Transverse colon (tissue), 4 donors: ENCODE measurements around the gene ID3. TPM values are rescaled to one million over a fixed set of nuclear protein-coding genes. Genes with fewer than 3 reads are reported as not detected.
A peak's percentile ranks its signal among the peaks of the same experiment; 100 is the strongest.

Source experiments
- DNase-seq: peaks from one replicate; pipeline ENCODE4 v3.0.0-alpha.2; 2019
- H3K27ac ChIP-seq, 4 donors: fragments of 200-600 bp; sonication (generic); 2 replicates each; pipeline ENCODE4 v1.5.1; 2016 to 2018; ENCODE audit warnings: inconsistent platforms in 4 of 4
- H3K27me3 ChIP-seq: fragments of 200-600 bp; sonication (generic); 2 replicates; pipeline ENCODE4 v1.5.1; 2017; ENCODE audit warnings: inconsistent platforms
- H3K36me3 ChIP-seq, 4 donors: fragments of 200-600 bp; sonication (generic); 2 replicates each; pipeline ENCODE4 v1.5.1; 2017 to 2019; ENCODE audit warnings: inconsistent platforms in 4 of 4
- H3K4me1 ChIP-seq, 4 donors: fragments of 200-600 bp; sonication (generic); 2 replicates each; pipeline ENCODE4 v1.5.1; 2017 to 2020; ENCODE audit warnings: inconsistent platforms in 4 of 4
- H3K4me3 ChIP-seq, 4 donors: fragments of 200-600 bp; sonication (generic); 1 replicate in 1 of 4; 2 replicates in 3 of 4; pipeline versions ENCODE4 v1.5.1 to v1.6.1; 2017 to 2019; ENCODE audit warnings: inconsistent platforms in 4 of 4
- H3K9me3 ChIP-seq, 2 donors: fragments of 200-600 bp; sonication (generic); 2 replicates each; pipeline ENCODE4 v1.5.1; 2017 to 2019; ENCODE audit warnings: inconsistent platforms in 2 of 2
- CTCF ChIP-seq, 5 experiments: fragments of 200-600 bp in 3 of 5; fragments of 450-650 bp in 2 of 5; sonication (generic) in 3 of 5; IDR thresholded peaks; 1 replicate in 2 of 5; 2 replicates in 3 of 5; pipeline ENCODE4 v1.5.1; 2016 to 2017; ENCODE audit warnings: antibody characterized with exemption in 5 of 5, inconsistent platforms in 3 of 5, mild to moderate bottlenecking in 2 of 5, moderate library complexity in 1 of 5
- EP300 ChIP-seq: sonication (generic); formaldehyde crosslinking; IDR thresholded peaks from one replicate; pipeline ENCODE4 v1.6.1; 2017; ENCODE audit warnings: antibody characterized with exemption, low read depth
- POLR2A ChIP-seq: fragments of 450-650 bp; IDR thresholded peaks from one replicate; pipeline ENCODE4 v1.6.1; 2016; ENCODE audit warnings: antibody characterized with exemption, mild to moderate bottlenecking, moderate library complexity
- POLR2AphosphoS5 ChIP-seq, 3 donors: sonication (generic); formaldehyde crosslinking; IDR thresholded peaks; one replicate each; pipeline ENCODE4 v1.6.1; 2016; ENCODE audit warnings: antibody characterized with exemption in 3 of 3
- WGBS, 2 donors: methylation state at CpG; one replicate each; pipeline ENCODE4 v1.1.5; 2018; ENCODE audit warnings: low coverage in 1 of 2; 5-methylcytosine and 5-hydroxymethylcytosine counted together
- in situ Hi-C, 4 donors: fragments of 200-750 bp; cut with MboI; loops; one replicate each; pipeline versions ENCODE4 v1.15.0 to v1.15.1; 2017; ENCODE audit warnings: low sequenced_read_pairs in 3 of 4, low pct_ligation_motif_present in 1 of 4, low pct_unique_long_range_greater_than_20kb in 1 of 4
- intact Hi-C: fragments of 100-400 bp; cut with DNase I; formaldehyde crosslinking; loops from one replicate; pipeline ENCODE4 v1.15.1; 2023; ENCODE audit warnings: low total_unique reads
- total RNA-seq, 4 donors: library from RNA; depleted of rRNA; stranded (reverse); fragments of >200 nt; gene quantifications; one replicate each; pipeline ENCODE4 v1.1.0, GENCODE V29; 2016

The ID3 gene
- total RNA-seq, 4 donors from 2014 or later, result 174 to 363 (median 253) TPM

GRCh38 chr1:23577056-23578004, 18.0 kb upstream of the ID3 start:
- in situ Hi-C loops (no loop called here), intact Hi-C loops (no loop called here)
- Histone ChIP-seq H3K27me3 (no peaks in the 10 kb centered on the region), H3K4me3 (no peak overlapping the region), H3K4me1 (peaks cover 6 to 27% (median 21%) of the 10 kb centered on the region in 4 donors), H3K9me3 (no peaks in the 10 kb centered on the region), H3K36me3 (no peaks in the 10 kb centered on the region), H3K27ac (peak overlapping the region; percentile 75 to 81 (median 80))
- DNase-seq, result no peak
- TF ChIP-seq POLR2A (no peak), POLR2AphosphoS5 (IDR thresholded peaks at IDR 0.05) (peak in 2 of 3 donors; percentile 12 to 19), CTCF (IDR thresholded peaks at IDR 0.05) (no peak)
- WGBS, 2 donors, result 32 to 57% methylated on average over 6 to 11 of the region's 11 CpGs

GRCh38 chr1:23576338-23577055, 17.2 kb upstream of the ID3 start:
- H3K4me1 ChIP-seq, result peaks cover 6 to 27% (median 21%) of the 10 kb centered on the region in 4 donors
- H3K9me3 ChIP-seq, result no peaks in the 10 kb centered on the region
- in situ Hi-C loops, result no loop called here
- no peak for DNase-seq
- no peaks in the 10 kb centered on the region for H3K27me3 ChIP-seq
- peak overlapping the region; percentile 75 to 81 (median 80) for H3K27ac ChIP-seq
- 67 to 74% methylated on average over 1 to 7 of the region's 7 CpGs for WGBS, 2 donors
- intact Hi-C loops, result no loop called here
- TF ChIP-seq EP300 (no peak), CTCF (IDR thresholded peaks at IDR 0.05) (no peak), POLR2A (no peak), POLR2AphosphoS5 (IDR thresholded peaks at IDR 0.05) (no peak)
- H3K36me3 ChIP-seq, result no peaks in the 10 kb centered on the region
- no peak overlapping the region for H3K4me3 ChIP-seq

GRCh38 chr1:23575226-23575810, 16.0 kb upstream of the ID3 start:
- H3K4me1 ChIP-seq, result peaks cover 6 to 27% (median 21%) of the 10 kb centered on the region in 4 donors
- H3K36me3 ChIP-seq, result no peaks in the 10 kb centered on the region
- H3K9me3 ChIP-seq, result no peaks in the 10 kb centered on the region
- H3K4me3 ChIP-seq, result no peak overlapping the region
- in situ Hi-C loops (no loop called here), intact Hi-C loops (no loop called here)
- 79 to 88% methylated on average over 4 to 5 of the region's 5 CpGs for WGBS, 2 donors
- H3K27ac ChIP-seq, result peak overlapping the region; percentile 75 to 81 (median 80)
- TF ChIP-seq CTCF (IDR thresholded peaks at IDR 0.05) (no peak), POLR2A (no peak), POLR2AphosphoS5 (IDR thresholded peaks at IDR 0.05) (no peak), EP300 (no peak)
- DNase-seq, result no peak
- H3K27me3 ChIP-seq, result no peaks in the 10 kb centered on the region

- no peaks in the 10 kb centered on the region for H3K36me3 ChIP-seq
- in situ Hi-C loops, result no loop called here
Measured at GRCh38 chr1:23574265-23574754, 15.0 kb upstream of the ID3 start.

More at GRCh38 chr1:23574265-23574754, 15.0 kb upstream of the ID3 start:
- no peak overlapping the region for H3K4me3 ChIP-seq
- no peaks in the 10 kb centered on the region for H3K27me3 ChIP-seq
- no peak for TF ChIP-seq POLR2A
- TF ChIP-seq POLR2AphosphoS5 (IDR thresholded peaks at IDR 0.05), result no peak
- no peak for TF ChIP-seq EP300
- no peak for TF ChIP-seq CTCF (IDR thresholded peaks at IDR 0.05)
- intact Hi-C loops, result no loop called here
- H3K27ac ChIP-seq, result no peak overlapping the region
- WGBS, 2 donors, result 84 to 92% methylated on average over 2 of the region's 2 CpGs
- no peaks in the 10 kb centered on the region for H3K9me3 ChIP-seq
- H3K4me1 ChIP-seq, result peaks cover 6 to 27% (median 21%) of the 10 kb centered on the region in 4 donors
- DNase-seq, result no peak
